Measurements from ENCODE around the gene JADE1.

The JADE1 gene

DNA sequence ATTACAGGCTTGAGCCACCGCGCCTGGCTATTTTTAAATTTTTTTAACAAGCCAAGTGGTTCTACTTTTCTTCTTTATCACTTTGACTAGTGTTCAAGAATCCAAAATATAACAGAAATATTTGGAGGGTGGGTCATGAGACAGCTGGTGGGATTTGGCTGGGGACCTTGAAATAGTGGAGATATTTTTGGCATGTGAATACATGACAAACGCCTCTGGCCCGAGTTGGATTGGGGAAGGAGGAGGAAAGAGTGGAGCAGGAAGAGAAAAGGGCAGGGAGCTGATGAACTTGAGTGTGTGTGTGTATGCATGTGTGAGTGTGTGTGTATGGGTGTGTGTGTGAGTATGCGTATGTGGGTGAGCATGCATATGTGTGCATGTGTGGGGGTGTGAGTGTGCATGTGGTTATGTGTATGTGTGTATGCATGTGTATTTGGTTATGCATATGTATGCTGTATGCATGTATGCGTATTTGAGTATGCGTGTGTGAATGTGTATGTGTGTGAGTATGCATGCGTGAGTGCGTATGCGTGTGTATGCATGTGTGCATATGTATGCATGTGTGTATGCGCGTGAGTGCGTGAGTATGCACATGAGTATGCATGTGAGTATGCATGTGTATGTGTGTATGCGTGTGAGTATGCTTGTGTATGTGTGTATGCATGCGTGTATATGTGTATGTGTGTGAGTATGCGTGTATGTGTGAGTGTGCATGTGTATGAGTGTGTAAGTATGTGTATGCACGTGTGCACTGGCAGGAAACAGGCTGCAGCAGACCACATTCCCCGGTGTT, 49.6 kb downstream of the JADE1 start:
- Histone ChIP-seq H3K27ac (replicated peaks) (no peak overlapping the region), H3K4me3 (replicated peaks; ENCODE audit: insufficient read depth, low read length) (no peak overlapping the region), H3K27me3 (ENCODE audit: insufficient read depth, poor library complexity, severe bottlenecking) (no peaks in the 10 kb centered on the region)
- DNase-seq (ENCODE audit: low read depth in 1 of 2, low spot score in 1 of 2): no peak
- TF ChIP-seq, protein P1, sequence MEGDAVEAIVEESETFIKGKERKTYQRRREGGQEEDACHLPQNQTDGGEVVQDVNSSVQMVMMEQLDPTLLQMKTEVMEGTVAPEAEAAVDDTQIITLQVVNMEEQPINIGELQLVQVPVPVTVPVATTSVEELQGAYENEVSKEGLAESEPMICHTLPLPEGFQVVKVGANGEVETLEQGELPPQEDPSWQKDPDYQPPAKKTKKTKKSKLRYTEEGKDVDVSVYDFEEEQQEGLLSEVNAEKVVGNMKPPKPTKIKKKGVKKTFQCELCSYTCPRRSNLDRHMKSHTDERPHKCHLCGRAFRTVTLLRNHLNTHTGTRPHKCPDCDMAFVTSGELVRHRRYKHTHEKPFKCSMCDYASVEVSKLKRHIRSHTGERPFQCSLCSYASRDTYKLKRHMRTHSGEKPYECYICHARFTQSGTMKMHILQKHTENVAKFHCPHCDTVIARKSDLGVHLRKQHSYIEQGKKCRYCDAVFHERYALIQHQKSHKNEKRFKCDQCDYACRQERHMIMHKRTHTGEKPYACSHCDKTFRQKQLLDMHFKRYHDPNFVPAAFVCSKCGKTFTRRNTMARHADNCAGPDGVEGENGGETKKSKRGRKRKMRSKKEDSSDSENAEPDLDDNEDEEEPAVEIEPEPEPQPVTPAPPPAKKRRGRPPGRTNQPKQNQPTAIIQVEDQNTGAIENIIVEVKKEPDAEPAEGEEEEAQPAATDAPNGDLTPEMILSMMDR (IDR thresholded peaks at IDR 0.05; ENCODE audit: insufficient read depth, low read length): no peak
- TF ChIP-seq, protein P2, sequence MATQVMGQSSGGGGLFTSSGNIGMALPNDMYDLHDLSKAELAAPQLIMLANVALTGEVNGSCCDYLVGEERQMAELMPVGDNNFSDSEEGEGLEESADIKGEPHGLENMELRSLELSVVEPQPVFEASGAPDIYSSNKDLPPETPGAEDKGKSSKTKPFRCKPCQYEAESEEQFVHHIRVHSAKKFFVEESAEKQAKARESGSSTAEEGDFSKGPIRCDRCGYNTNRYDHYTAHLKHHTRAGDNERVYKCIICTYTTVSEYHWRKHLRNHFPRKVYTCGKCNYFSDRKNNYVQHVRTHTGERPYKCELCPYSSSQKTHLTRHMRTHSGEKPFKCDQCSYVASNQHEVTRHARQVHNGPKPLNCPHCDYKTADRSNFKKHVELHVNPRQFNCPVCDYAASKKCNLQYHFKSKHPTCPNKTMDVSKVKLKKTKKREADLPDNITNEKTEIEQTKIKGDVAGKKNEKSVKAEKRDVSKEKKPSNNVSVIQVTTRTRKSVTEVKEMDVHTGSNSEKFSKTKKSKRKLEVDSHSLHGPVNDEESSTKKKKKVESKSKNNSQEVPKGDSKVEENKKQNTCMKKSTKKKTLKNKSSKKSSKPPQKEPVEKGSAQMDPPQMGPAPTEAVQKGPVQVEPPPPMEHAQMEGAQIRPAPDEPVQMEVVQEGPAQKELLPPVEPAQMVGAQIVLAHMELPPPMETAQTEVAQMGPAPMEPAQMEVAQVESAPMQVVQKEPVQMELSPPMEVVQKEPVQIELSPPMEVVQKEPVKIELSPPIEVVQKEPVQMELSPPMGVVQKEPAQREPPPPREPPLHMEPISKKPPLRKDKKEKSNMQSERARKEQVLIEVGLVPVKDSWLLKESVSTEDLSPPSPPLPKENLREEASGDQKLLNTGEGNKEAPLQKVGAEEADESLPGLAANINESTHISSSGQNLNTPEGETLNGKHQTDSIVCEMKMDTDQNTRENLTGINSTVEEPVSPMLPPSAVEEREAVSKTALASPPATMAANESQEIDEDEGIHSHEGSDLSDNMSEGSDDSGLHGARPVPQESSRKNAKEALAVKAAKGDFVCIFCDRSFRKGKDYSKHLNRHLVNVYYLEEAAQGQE (IDR thresholded peaks at IDR 0.05; ENCODE audit: insufficient replicate concordance, low read depth): no peak
- TF ChIP-seq POLR2AphosphoS5 (IDR thresholded peaks at IDR 0.05; ENCODE audit: low read depth): no peak; the same call in 1 of the 2 replicates
- TF ChIP-seq GABPA (IDR thresholded peaks at IDR 0.05; ENCODE audit: low read depth): no peak
- TF ChIP-seq SPI1 (IDR thresholded peaks at IDR 0.05; ENCODE audit: borderline replicate concordance, low read depth): no peak

DNA sequence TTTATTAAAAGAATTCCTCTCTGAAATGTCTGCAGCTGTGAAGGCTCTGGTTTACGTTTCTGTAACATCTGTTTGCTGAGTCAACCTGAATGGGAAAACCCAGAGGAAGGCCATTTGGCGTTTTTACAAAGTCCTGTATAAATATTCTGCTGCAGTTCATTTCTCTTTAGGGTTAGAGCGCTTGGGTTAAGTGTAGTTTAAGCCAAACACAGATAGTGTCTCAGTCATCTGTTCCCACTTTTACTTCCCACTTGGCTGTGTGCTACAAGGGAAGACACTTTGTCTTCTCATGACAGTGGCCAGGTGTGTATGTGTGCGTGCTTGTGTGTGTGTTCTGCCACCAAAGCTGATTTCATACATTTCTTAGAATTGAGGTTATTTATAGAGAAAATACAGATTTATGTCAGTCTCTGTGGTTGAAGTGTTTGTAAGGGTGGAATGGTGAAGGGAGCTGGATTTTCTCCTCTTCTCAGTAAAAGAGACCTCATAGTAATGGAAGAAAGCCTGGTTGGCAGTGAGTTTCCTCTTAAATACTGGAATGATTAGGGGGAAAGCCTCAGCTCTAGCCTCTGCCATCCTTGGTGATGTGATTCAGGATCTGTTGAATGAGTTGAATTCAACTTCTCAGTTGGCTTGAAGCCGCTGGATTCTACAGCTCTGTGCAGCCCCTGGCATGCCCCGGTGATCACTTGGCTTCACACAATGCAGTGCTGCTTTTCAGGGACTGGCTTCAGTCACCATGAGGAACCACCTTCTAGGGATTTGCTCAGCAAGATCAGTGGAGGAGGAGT, 50.6 kb downstream of the JADE1 start:
- no peak for TF ChIP-seq SPI1 (IDR thresholded peaks at IDR 0.05; ENCODE audit: borderline replicate concordance, low read depth)
- TF ChIP-seq POLR2AphosphoS5 (IDR thresholded peaks at IDR 0.05; ENCODE audit: low read depth): no peak
- TF ChIP-seq, protein P1 (IDR thresholded peaks at IDR 0.05; ENCODE audit: insufficient read depth, low read length): no peak
- TF ChIP-seq GABPA (IDR thresholded peaks at IDR 0.05; ENCODE audit: low read depth): no peak
- TF ChIP-seq, protein P2 (IDR thresholded peaks at IDR 0.05; ENCODE audit: insufficient replicate concordance, low read depth): no peak
- Histone ChIP-seq H3K27ac (replicated peaks) (no peak overlapping the region), H3K27me3 (ENCODE audit: insufficient read depth, poor library complexity, severe bottlenecking) (no peaks in the 10 kb centered on the region), H3K4me3 (replicated peaks; ENCODE audit: insufficient read depth, low read length) (no peak overlapping the region)
- no peak for DNase-seq (ENCODE audit: low read depth in 1 of 2, low spot score in 1 of 2)

DNA sequence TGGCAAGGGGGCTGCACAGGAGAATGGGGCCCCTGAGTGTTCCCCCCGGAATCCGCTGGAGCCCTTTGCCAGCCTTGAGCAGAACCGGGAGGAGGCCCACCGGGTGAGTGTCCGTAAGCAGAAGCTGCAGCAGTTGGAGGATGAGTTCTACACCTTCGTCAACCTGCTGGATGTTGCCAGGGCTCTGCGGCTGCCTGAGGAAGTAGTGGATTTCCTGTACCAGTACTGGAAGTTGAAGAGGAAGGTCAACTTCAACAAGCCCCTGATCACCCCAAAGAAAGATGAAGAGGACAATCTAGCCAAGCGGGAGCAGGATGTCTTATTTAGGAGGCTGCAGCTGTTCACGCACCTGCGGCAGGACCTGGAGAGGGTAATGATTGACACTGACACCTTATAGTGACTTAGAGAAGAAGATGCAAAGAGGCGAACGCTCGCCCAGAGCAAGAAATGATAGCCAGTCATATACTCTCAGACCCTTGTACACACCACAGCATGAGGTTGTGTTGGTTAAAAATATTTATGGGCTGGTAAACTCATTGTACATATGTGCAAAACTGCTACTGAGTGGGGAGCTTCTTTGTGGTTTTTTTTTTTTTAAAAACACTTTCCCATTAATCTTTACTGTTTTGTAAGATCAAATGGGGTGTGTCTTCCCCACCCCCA, 52.5 kb downstream of the JADE1 start:
- TF ChIP-seq, protein P2 (IDR thresholded peaks at IDR 0.05; ENCODE audit: insufficient replicate concordance, low read depth): no peak
- peak; percentile 41; the same call in 1 of the 2 replicates for TF ChIP-seq POLR2AphosphoS5 (IDR thresholded peaks at IDR 0.05; ENCODE audit: low read depth)
- Histone ChIP-seq H3K27ac (replicated peaks) (peak overlapping the region; percentile 14), H3K4me3 (replicated peaks; ENCODE audit: insufficient read depth, low read length) (no peak overlapping the region)

More for the DNA sequence above, 52.5 kb downstream of the JADE1 start:
- DNase-seq (ENCODE audit: low read depth in 1 of 2, low spot score in 1 of 2): peak in 1 of 2 experiments; percentile 62
- no peaks in the 10 kb centered on the region for H3K27me3 ChIP-seq (ENCODE audit: insufficient read depth, poor library complexity, severe bottlenecking)

All from HL-60 (cell line).